ENCODE measurements around the gene SYT14.
"Not testable (repeated sequence)": the region's sequence is repeated elsewhere in the genome, so short reads cannot be mapped to it uniquely, and the experiment has no call there.

The SYT14 gene

DNA sequence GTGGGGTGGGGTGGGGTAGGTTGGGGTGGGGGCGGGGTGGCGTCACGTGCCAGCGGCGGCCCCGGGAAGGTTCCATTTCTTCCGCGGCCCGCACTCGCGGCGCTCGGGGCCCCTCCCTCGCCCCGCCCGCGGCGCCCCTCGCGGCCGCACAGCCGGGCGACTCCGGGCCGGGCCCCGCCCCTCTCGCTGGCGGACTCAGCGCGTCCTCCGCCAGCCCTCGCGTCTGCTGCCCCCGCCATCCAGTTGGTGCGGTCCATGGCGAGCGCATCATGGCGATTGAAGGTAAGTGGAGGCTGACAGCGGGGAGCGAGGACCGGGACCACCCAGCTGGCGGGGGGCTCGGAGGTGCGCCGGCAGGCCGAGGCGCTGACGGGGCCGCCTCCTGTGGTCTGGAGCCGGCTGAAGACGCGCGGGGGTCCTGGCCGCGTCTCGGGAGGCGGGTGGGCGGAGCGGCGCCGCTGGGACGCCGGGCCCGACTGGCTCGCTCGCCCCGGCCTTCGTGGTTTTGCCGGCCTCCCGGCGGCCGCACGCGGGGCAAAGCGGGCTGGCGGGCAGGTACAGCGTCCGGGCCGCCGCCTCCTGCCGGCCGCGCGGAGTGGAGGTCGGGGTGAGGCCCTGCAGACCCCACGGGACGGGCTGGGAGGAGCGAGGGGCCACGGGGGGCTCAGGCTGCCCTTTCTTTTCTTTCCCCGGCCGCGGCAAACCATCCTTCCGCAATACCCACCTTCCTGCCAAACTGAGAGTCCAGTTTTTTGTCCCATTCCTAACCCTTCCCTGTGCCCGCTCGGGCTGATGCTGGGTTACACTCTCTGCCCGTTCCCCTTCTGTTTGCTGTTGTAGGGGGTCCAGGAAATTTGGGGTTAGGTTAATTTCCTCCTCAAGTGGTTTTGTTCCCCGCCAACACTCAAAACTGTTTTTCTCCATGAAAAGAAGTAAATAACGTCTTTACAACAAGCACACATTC, at the start of gene SYT14:
Gene SYT14 (plus strand): TSS at position 222 of the 964 bp plus-strand sequence. CDS start 48 bp downstream, at position 270.
- no peak for DNase-seq

DNA sequence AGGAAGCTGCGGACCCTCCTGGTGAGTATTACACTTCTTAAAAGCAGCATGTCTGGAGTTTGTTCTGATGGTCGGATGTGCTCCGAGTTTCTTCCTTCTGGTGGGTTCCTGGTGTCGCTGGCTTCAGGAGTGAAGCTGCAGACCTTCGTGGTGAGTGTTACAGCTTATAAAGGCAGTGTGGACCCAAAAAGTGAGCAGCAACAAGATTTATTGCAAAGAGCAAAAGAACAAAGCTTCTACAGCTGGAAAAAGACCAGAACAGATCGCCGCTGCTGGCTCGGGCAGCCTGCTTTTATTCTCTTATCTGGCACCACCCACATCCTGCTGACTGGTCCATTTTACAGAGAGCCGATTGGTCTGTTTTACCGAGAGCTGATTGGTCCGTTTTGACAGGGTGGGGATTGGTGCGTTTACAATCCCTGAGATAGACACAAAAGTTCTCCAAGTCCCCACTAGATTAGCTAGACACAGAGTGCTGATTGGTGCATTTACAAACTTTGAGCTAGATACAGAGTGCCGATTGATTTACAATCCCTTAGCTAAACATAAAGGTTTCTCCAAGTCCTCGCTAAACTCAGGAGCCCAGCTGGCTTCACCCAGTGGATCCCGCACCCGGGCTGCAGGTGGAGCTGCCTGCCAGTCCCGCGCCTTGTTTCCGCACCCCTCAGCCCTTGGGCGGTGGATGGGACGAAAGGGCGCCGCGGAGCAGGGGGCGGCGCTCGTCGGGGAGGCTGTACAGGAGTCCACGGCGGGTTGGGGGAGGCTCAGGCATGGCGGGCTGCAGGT, 49.5 kb upstream of the SYT14 start:
- not testable (repeated sequence) for DNase-seq

DNA sequence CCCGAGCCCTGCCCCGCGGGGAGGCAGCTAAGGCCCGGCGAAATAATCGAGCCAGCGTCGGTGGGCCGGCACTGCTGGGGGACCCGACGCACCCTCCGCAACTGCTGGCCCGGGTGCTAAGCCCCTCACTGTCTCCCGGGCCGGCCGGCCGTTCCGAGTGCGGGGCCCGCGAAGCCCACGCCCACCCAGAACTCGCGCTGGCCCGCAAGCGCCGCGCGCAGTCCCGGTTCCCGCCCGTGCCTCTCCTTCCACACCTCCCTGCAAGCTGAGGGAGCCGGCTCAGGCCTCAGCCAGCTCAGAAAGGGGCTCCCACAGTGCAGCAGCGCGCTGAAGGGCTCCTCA, 49.0 kb upstream of the SYT14 start:
- no peak for DNase-seq

GRCh38 chr1:209890641-209891330, 47.2 kb upstream of the SYT14 start:
- DNase-seq: no peak

DNA sequence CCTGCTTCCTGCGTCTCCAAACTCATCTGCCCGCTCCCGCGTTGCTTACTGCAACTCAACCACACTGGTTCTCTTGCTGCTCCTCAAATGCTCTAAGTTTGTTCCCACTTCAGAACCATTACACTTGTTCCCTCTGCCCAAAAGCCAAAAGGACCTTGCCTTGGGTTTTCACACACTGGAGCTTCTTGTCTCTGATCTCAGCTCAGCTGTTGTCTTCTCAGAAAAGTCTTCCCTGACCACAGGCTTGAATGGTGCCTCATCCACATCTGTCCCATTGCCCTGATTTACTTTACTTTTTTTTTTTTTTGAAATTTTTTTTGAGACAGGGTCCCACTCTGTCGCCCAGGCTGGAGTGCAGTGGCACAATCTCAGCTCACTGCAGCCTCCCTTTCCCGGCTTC, 44.3 kb upstream of the SYT14 start:
- no peak for DNase-seq

- no peak for DNase-seq
Measured at GRCh38 chr1:209895709-209896108, 42.3 kb upstream of the SYT14 start.

DNA sequence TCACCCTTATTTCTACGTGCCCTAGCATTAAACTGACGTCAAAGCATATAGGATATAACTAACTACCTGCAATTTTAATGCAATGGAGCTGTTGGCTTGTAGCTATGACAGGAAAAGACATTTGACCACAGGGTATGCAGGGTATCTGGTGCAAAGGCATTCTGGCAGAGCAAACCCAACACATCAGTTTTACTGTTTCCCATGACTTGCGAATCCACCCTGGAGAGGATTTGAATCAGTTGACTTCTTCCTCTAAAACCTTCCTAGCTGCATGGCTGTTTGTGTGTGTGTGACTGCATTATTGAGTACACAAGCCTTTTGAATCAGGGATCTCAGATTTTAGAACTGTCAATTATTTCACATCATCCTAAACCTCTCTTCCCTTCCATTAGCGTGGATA, 41.7 kb upstream of the SYT14 start:
- DNase-seq: no peak

GRCh38 chr1:209898271-209898670, 39.7 kb upstream of the SYT14 start:
- not testable (repeated sequence) for DNase-seq

GRCh38 chr1:209898851-209899250, 39.2 kb upstream of the SYT14 start:
- not testable (repeated sequence) for DNase-seq

DNA sequence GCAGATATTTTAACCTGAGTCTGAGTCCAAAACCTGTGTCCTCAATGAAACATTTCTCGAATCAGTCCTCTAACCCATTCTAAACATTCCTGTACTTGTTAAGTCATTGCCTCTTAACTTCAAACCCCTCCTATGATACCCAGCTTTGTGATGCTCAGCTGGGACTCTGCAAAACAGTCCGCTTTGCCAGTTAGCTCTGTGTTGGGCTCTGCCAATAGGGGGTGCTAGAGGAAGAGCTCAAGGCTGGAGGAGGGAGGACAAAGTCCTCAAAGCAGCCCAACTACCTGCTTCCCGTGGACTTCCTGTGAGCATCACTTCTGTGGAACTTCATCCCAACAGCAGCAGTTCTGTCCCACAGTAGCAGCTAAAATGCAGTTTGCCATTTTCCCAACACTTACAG, 38.1 kb upstream of the SYT14 start:
- no peak for DNase-seq

DNA sequence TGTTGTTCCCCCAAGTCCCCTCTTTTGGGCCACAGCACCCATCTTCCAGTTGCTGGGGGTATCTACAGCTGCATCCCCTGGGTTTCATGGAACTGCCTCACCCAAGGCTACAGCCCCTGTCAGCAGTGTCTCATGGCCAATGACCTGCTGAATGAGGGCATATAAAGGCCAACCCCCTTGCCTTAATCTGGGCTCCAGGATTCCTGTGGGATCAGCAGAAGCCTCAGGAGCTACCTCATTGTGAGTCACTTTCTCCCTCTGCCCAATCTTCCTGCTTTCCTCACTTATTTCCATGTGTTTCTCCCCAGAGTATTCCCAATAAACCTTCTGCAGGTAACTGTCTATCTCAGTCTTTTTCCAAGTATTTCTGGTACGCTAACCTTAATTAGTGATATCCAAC, 37.3 kb upstream of the SYT14 start:
- DNase-seq: no peak

DNA sequence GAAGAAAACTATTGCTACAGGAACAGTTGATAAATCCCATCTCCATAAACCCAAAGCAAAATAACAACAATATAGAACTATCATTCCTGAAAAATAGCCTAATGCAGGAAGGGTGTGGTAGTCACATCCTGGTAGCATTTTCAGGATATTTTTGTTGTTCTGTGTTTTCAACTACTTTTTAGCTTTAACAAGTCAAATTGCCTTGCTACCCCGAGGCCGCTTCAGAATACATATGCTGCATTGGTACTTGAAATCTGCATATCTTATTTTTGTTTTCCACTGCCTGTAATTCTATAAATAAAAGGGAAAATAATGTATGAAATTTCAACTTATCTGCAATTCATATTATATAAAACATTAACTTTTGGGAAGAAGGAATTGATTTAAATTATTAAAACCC, 36.8 kb upstream of the SYT14 start:
- DNase-seq: no peak

DNA sequence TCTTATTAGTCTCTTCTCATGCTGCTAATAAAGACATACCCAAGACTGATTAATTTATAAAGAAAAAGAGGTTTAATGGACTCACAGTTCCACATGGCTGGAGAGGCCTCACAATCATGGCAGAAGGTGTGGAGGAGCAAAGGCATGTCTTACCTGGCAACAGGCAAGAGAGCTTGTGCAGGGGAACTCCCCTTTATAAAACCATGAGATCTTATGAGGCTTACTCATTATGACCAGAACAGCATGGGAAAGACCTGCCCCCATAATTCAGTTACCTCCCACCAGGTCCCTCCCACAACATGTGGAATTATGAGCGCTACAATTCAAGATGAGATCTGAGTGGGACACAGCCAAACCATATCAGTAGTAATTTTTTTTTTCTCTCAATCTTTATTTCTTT, 33.2 kb upstream of the SYT14 start:
- not testable (repeated sequence) for DNase-seq

- DNase-seq: no peak
Measured at GRCh38 chr1:209911746-209912145, 26.3 kb upstream of the SYT14 start.

GRCh38 chr1:209912306-209912705, 25.7 kb upstream of the SYT14 start:
- DNase-seq: no peak

GRCh38 chr1:209919637-209920036, 18.4 kb upstream of the SYT14 start:
- not testable (repeated sequence) for DNase-seq

DNA sequence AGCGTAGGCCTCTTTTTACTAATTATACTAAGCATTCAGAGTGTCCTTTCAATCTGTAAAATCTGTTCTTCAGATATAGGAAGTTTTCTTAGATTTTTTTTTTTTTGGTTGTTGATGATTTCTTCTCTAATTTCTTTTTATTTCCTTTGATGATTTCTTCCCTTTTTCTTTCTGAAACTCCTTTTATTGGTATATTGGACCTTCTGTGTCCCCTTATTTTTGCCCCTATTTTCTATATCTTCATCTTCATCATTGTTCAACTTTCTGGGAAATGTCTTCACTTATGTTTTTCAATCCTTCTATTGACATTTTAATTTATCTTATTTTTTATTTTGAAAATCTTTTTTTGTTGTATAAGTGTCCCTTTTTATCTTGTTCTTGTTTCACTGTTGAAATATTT, 17.2 kb upstream of the SYT14 start:
- no peak for DNase-seq

- DNase-seq: no peak
Measured at GRCh38 chr1:209924390-209924789, 13.6 kb upstream of the SYT14 start.

GRCh38 chr1:209926045-209926444, 12.0 kb upstream of the SYT14 start:
- DNase-seq: no peak

DNA sequence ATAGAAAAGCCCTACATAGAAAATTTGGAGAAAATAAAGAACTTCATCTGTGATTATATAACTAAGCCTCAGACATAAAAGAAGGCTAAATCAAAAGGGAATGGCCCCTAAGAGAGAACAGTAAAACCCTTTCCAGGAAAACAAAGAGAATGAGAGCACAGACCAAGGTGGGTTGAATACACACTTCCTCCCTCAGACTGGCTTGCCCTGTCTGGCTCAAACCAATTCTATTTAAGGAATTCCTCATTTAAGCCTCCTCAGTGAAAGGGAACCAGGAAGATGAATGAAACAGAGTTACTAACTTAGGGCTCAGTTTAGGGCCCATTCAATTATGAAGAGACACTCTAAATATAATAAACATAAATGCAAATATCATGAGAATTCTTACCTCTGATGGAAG, 10.6 kb upstream of the SYT14 start:
- no peak for DNase-seq

- DNase-seq: no peak
Measured at GRCh38 chr1:209929751-209930150, 8.3 kb upstream of the SYT14 start.

DNA sequence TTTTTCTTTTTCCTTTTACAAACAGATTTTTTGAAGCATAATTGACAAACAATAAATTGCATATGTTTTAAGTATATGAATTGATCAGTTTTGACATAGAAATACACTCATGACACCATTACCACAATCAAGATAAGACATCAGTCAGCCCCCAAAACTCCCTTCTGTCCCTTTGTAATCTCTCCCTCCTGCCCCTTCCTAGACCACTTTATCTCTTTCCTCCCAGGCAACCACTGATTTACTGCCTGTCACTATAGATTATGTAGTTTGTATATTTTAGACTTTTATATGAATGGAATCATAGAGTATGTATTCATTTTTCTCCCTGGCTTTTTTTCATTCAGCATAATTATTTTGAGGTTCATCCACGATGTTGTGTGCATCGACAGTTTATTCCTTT, 6.9 kb upstream of the SYT14 start:
- DNase-seq: no peak

DNA sequence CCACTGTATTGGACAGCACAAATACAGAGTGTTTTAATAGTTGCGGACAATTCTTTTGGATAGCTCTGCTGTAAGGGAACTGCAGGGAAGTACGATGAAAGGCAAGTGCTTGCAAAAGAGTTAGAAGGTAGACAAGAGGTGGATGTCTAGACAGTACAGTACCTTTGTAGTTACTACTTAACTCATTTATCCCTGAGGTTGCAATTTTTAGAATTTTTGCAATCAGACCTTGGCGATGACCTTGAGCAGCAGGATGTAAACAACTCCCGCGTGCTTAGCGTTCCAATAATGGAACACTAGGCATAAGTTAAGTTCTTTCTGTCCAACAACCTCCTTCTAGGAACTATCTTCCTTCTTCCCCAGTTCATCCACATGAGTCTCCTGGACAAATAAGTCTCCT, 1.9 kb upstream of the SYT14 start:
- DNase-seq: no peak

All from GDM1 (cell line).